K562 (cell line): ENCODE data around the gene TLE3. TPM values are rescaled to one million over a fixed set of nuclear protein-coding genes. Genes with fewer than 3 reads are reported as not detected.

ENCODE experiments used
- E2F3 ChIP-seq: fragments of 250-450 bp; sonication (Bioruptor Pico); IDR thresholded peaks from 2 replicates; pipeline ENCODE4 v1.4.0; 2020; ENCODE audit warnings: mild to moderate bottlenecking
- EP400 ChIP-seq: fragments of 450-650 bp; IDR thresholded peaks from 2 replicates; pipeline ENCODE4 v1.6.1; 2017; ENCODE audit warnings: antibody characterized with exemption, mild to moderate bottlenecking, moderate library complexity
- MCM3 ChIP-seq: fragments of 450-650 bp; IDR thresholded peaks from 2 replicates; pipeline ENCODE4 v1.6.1; 2016
- OTX1 ChIP-seq: fragments of 450-650 bp; formaldehyde crosslinking; IDR thresholded peaks from 2 replicates; pipeline ENCODE4 v1.4.0; 2022; ENCODE audit warnings: mild to moderate bottlenecking
- PHB ChIP-seq: fragments of 250-450 bp; sonication (Bioruptor Pico); IDR thresholded peaks from 2 replicates; pipeline ENCODE4 v1.5.0; 2021
- SIRT6 ChIP-seq: IDR thresholded peaks from one replicate; pipeline ENCODE4 v1.6.1; 2012; ENCODE audit warnings: low read depth, mild to moderate bottlenecking, control low read depth, inconsistent platforms, low read length, moderate library complexity
- SUPT5H ChIP-seq: fragments of 450-650 bp; IDR thresholded peaks from 2 replicates; pipeline ENCODE4 v1.6.1; 2016
- TARDBP ChIP-seq: fragments of 450-650 bp; IDR thresholded peaks from 2 replicates; pipeline ENCODE4 v1.6.1; 2016
- TEAD2 ChIP-seq: fragments of 450-650 bp; IDR thresholded peaks from 2 replicates; pipeline ENCODE4 v1.6.1; 2016; ENCODE audit warnings: missing genetic modification characterization, control low read depth, missing compliant biosample characterization
- TRIM24 ChIP-seq, 2 experiments: fragments of 450-650 bp; IDR thresholded peaks; 2 replicates each; pipeline ENCODE4 v1.6.1; 2016
- YY1 ChIP-seq, 3 experiments: IDR thresholded peaks; 2 replicates each; pipeline ENCODE4 v1.6.1; 2011; ENCODE audit warnings: low read length in 2 of 3, mild to moderate bottlenecking in 2 of 3, moderate library complexity in 2 of 3, borderline replicate concordance in 1 of 3, control low read depth in 1 of 3, low read depth in 1 of 3; ENCODE audit not compliant: insufficient read depth in 3 of 3, insufficient replicate concordance in 2 of 3, control insufficient read depth in 1 of 3, insufficient read length in 1 of 3; ENCODE audit errors: extremely low read depth in 1 of 3
- polyA plus RNA-seq, 8 experiments: library from polyadenylated mRNA; depleted of rRNA in 4 of 8; stranded (reverse) in 5 of 8; unstranded in 3 of 8; fragments of >200 nt; fragmentation: Nextera tagmentation in 2 of 8; fragmentation: Illumina TruSeq in 1 of 8; extraction: Ambion mirVana in 2 of 8; extraction: Trizol in 1 of 8; gene quantifications; 2 replicates each; pipeline versions ENCODE4 v1.2.1 to v1.2.3, GENCODE V29; 2011 to 2014; ENCODE audit warnings: inconsistent platforms in 1 of 8, missing spikeins in 1 of 8
- total RNA-seq, 7 experiments: library from RNA; depleted of rRNA in 6 of 7; stranded (reverse); fragments of >200 nt in 6 of 7; fragmentation: Illumina TruSeq in 2 of 7; extraction: Trizol in 2 of 7; gene quantifications; 2 replicates each; pipeline versions ENCODE4 v1.2.1 to v1.2.3, GENCODE V29; 2011 to 2021; ENCODE audit warnings: low replicate concordance in 1 of 7
- TF ChIP-seq, protein P1 (sequence below): fragments of 450-650 bp; IDR thresholded peaks from 2 replicates; pipeline ENCODE4 v1.6.1; 2016; ENCODE audit warnings: mild to moderate bottlenecking, moderate library complexity
- TF ChIP-seq, protein P2 (sequence below): fragments of 450-650 bp; formaldehyde crosslinking; IDR thresholded peaks from 2 replicates; pipeline ENCODE4 v1.4.0; 2022; ENCODE audit warnings: mild to moderate bottlenecking, moderate library complexity
- TF ChIP-seq, protein P3 (sequence below): IDR thresholded peaks from 2 replicates; pipeline ENCODE4 v1.6.1; 2012; ENCODE audit warnings: low read depth, low read length, improper control_type of control experiment, borderline replicate concordance

Gene TLE3
- total and polyA plus RNA-seq, 9 of the 15 experiments (the other 6 are each of a cell fraction or from before 2014, with no cell fraction given) = 1.5 to 84.2 (median 14.1) TPM

GRCh38 chr15:70096215-70097062 is 1.3 kb downstream of the TLE3 start (continued):
- TF ChIP-seq TARDBP = no peak
- TF ChIP-seq, protein P1, sequence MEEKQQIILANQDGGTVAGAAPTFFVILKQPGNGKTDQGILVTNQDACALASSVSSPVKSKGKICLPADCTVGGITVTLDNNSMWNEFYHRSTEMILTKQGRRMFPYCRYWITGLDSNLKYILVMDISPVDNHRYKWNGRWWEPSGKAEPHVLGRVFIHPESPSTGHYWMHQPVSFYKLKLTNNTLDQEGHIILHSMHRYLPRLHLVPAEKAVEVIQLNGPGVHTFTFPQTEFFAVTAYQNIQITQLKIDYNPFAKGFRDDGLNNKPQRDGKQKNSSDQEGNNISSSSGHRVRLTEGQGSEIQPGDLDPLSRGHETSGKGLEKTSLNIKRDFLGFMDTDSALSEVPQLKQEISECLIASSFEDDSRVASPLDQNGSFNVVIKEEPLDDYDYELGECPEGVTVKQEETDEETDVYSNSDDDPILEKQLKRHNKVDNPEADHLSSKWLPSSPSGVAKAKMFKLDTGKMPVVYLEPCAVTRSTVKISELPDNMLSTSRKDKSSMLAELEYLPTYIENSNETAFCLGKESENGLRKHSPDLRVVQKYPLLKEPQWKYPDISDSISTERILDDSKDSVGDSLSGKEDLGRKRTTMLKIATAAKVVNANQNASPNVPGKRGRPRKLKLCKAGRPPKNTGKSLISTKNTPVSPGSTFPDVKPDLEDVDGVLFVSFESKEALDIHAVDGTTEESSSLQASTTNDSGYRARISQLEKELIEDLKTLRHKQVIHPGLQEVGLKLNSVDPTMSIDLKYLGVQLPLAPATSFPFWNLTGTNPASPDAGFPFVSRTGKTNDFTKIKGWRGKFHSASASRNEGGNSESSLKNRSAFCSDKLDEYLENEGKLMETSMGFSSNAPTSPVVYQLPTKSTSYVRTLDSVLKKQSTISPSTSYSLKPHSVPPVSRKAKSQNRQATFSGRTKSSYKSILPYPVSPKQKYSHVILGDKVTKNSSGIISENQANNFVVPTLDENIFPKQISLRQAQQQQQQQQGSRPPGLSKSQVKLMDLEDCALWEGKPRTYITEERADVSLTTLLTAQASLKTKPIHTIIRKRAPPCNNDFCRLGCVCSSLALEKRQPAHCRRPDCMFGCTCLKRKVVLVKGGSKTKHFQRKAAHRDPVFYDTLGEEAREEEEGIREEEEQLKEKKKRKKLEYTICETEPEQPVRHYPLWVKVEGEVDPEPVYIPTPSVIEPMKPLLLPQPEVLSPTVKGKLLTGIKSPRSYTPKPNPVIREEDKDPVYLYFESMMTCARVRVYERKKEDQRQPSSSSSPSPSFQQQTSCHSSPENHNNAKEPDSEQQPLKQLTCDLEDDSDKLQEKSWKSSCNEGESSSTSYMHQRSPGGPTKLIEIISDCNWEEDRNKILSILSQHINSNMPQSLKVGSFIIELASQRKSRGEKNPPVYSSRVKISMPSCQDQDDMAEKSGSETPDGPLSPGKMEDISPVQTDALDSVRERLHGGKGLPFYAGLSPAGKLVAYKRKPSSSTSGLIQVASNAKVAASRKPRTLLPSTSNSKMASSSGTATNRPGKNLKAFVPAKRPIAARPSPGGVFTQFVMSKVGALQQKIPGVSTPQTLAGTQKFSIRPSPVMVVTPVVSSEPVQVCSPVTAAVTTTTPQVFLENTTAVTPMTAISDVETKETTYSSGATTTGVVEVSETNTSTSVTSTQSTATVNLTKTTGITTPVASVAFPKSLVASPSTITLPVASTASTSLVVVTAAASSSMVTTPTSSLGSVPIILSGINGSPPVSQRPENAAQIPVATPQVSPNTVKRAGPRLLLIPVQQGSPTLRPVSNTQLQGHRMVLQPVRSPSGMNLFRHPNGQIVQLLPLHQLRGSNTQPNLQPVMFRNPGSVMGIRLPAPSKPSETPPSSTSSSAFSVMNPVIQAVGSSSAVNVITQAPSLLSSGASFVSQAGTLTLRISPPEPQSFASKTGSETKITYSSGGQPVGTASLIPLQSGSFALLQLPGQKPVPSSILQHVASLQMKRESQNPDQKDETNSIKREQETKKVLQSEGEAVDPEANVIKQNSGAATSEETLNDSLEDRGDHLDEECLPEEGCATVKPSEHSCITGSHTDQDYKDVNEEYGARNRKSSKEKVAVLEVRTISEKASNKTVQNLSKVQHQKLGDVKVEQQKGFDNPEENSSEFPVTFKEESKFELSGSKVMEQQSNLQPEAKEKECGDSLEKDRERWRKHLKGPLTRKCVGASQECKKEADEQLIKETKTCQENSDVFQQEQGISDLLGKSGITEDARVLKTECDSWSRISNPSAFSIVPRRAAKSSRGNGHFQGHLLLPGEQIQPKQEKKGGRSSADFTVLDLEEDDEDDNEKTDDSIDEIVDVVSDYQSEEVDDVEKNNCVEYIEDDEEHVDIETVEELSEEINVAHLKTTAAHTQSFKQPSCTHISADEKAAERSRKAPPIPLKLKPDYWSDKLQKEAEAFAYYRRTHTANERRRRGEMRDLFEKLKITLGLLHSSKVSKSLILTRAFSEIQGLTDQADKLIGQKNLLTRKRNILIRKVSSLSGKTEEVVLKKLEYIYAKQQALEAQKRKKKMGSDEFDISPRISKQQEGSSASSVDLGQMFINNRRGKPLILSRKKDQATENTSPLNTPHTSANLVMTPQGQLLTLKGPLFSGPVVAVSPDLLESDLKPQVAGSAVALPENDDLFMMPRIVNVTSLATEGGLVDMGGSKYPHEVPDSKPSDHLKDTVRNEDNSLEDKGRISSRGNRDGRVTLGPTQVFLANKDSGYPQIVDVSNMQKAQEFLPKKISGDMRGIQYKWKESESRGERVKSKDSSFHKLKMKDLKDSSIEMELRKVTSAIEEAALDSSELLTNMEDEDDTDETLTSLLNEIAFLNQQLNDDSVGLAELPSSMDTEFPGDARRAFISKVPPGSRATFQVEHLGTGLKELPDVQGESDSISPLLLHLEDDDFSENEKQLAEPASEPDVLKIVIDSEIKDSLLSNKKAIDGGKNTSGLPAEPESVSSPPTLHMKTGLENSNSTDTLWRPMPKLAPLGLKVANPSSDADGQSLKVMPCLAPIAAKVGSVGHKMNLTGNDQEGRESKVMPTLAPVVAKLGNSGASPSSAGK = no peak
- TF ChIP-seq TEAD2 = no peak
- no peak for TF ChIP-seq TRIM24 (IDR thresholded peaks at IDR 0.05)
- TF ChIP-seq, protein P2, sequence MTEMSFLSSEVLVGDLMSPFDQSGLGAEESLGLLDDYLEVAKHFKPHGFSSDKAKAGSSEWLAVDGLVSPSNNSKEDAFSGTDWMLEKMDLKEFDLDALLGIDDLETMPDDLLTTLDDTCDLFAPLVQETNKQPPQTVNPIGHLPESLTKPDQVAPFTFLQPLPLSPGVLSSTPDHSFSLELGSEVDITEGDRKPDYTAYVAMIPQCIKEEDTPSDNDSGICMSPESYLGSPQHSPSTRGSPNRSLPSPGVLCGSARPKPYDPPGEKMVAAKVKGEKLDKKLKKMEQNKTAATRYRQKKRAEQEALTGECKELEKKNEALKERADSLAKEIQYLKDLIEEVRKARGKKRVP (CRISPR knock-in tag) = no peak
- TF ChIP-seq PHB = no peak
- TF ChIP-seq, protein P3, sequence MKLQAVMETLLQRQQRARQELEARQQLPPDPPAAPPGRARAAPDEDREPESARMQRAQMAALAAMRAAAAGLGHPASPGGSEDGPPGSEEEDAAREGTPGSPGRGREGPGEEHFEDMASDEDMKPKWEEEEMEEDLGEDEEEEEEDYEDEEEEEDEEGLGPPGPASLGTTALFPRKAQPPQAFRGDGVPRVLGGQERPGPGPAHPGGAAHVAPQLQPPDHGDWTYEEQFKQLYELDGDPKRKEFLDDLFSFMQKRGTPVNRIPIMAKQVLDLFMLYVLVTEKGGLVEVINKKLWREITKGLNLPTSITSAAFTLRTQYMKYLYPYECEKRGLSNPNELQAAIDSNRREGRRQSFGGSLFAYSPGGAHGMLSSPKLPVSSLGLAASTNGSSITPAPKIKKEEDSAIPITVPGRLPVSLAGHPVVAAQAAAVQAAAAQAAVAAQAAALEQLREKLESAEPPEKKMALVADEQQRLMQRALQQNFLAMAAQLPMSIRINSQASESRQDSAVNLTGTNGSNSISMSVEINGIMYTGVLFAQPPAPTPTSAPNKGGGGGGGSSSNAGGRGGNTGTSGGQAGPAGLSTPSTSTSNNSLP = no peak
- TF ChIP-seq SUPT5H = 0 out of 2 replicates have a peak, but pooled peaks have one; percentile 25
- TF ChIP-seq YY1 (IDR thresholded peaks at IDR 0.05; ENCODE audit: borderline replicate concordance in 1 of 3, control insufficient read depth in 1 of 3, extremely low read depth in 1 of 3, insufficient read depth in 3 of 3, insufficient read length in 1 of 3, insufficient replicate concordance in 2 of 3, low read depth in 1 of 3, low read length in 2 of 3) = peak in 2 of 3 experiments; percentile 13 to 33
- TF ChIP-seq OTX1 = no peak
- TF ChIP-seq SIRT6 = no peak
- peak; percentile 26; the same call in 1 of the 2 replicates for TF ChIP-seq EP400
- TF ChIP-seq E2F3 (CRISPR knock-in tag) = no peak
- no peak for TF ChIP-seq MCM3
